HepG2 (cell line): Measurements from ENCODE around the gene FNDC3B. TPM values are rescaled to one million over a fixed set of nuclear protein-coding genes. Genes with fewer than 3 reads are reported as not detected.
A peak's percentile ranks its signal among the peaks of the same experiment; 100 is the strongest.

Source experiments
- HHEX ChIP-seq: IDR thresholded peaks from 2 replicates; pipeline ENCODE4 v1.6.1; 2016; ENCODE audit warnings: control low read depth
- NFRKB ChIP-seq: fragments of 450-650 bp; IDR thresholded peaks from 2 replicates; pipeline ENCODE4 v1.6.1; 2017
- NR2F1 ChIP-seq, 2 experiments: fragments of 450-650 bp in 1 of 2; formaldehyde crosslinking in 1 of 2; IDR thresholded peaks; 2 replicates each; pipeline versions ENCODE4 v1.5.0 to v1.6.1; 2016 to 2020; ENCODE audit warnings: mild to moderate bottlenecking in 1 of 2, missing compliant biosample characterization in 1 of 2, missing genetic modification reagents in 1 of 2, moderate library complexity in 1 of 2
- PATZ1 ChIP-seq: sonication (generic); formaldehyde crosslinking; IDR thresholded peaks from 2 replicates; pipeline ENCODE4 v1.4.0; 2020; ENCODE audit warnings: missing genetic modification reagents
- RBM22 ChIP-seq: fragments of 200-400 bp; formaldehyde crosslinking; optimal IDR thresholded peaks from 2 replicates; pipeline ENCODE3; 2017; ENCODE audit warnings: mild to moderate bottlenecking, low read length, moderate library complexity
- SPEN ChIP-seq: sonication (generic); formaldehyde crosslinking; IDR thresholded peaks from 2 replicates; pipeline ENCODE4 v1.5.1; 2020; ENCODE audit warnings: low read depth, mild to moderate bottlenecking, missing genetic modification reagents
- TFAP4 ChIP-seq: sonication (generic); IDR thresholded peaks from 2 replicates; pipeline ENCODE4 v1.6.1; 2016; ENCODE audit warnings: low read depth, borderline replicate concordance
- ZBTB43 ChIP-seq: sonication (generic); formaldehyde crosslinking; conservative IDR thresholded peaks from 2 replicates; pipeline ENCODE4 v1.4.0; 2020; ENCODE audit warnings: missing genetic modification reagents
- ZNF124 ChIP-seq: sonication (generic); formaldehyde crosslinking; IDR thresholded peaks from 2 replicates; pipeline ENCODE4 v1.4.0; 2020; ENCODE audit warnings: missing genetic modification reagents
- ZNF160 ChIP-seq: sonication (generic); formaldehyde crosslinking; IDR thresholded peaks from 2 replicates; pipeline ENCODE4 v1.8.0; 2022; ENCODE audit warnings: mild to moderate bottlenecking, inconsistent platforms, missing genetic modification reagents
- ZNF180 ChIP-seq: sonication (generic); formaldehyde crosslinking; IDR thresholded peaks from 2 replicates; pipeline ENCODE4 v1.4.0; 2020; ENCODE audit warnings: low read depth, missing genetic modification reagents, borderline replicate concordance
- ZNF296 ChIP-seq: sonication (generic); formaldehyde crosslinking; conservative IDR thresholded peaks from 2 replicates; pipeline ENCODE4 v1.5.0; 2020; ENCODE audit warnings: mild to moderate bottlenecking, missing genetic modification reagents
- ZNF33B ChIP-seq: sonication (generic); formaldehyde crosslinking; IDR thresholded peaks from 2 replicates; pipeline ENCODE4 v1.5.1; 2020; ENCODE audit warnings: mild to moderate bottlenecking, missing genetic modification reagents
- ZNF34 ChIP-seq: sonication (generic); formaldehyde crosslinking; IDR thresholded peaks from 2 replicates; pipeline ENCODE4 v1.4.0; 2020; ENCODE audit warnings: mild to moderate bottlenecking, missing genetic modification reagents, borderline replicate concordance
- ZNF431 ChIP-seq: sonication (generic); formaldehyde crosslinking; IDR thresholded peaks from 2 replicates; pipeline ENCODE4 v1.9.0; 2022; ENCODE audit warnings: missing genetic modification reagents, low read depth, mild to moderate bottlenecking, borderline replicate concordance
- ZNF550 ChIP-seq: sonication (generic); formaldehyde crosslinking; IDR thresholded peaks from 2 replicates; pipeline ENCODE4 v1.4.0; 2020; ENCODE audit warnings: mild to moderate bottlenecking, missing genetic modification reagents, borderline replicate concordance
- polyA plus RNA-seq, 8 experiments: library from polyadenylated mRNA; depleted of rRNA in 3 of 8; stranded (reverse) in 7 of 8; unstranded in 1 of 8; fragments of >200 nt; fragmentation: Illumina TruSeq in 4 of 8; extraction: Trizol in 4 of 8; gene quantifications; 2 replicates each; pipeline versions ENCODE4 v1.2.1 to v1.2.3, GENCODE V29; 2011 to 2016; ENCODE audit warnings: low read depth in 4 of 8, missing spikeins in 1 of 8, mixed read lengths in 1 of 8; ENCODE audit not compliant: insufficient read depth in 1 of 8
- total RNA-seq, 5 experiments: library from RNA; depleted of rRNA; stranded (reverse); fragments of >200 nt; fragmentation: Illumina TruSeq; extraction: Trizol; gene quantifications; 2 replicates each; pipeline ENCODE4 v1.2.3, GENCODE V29; 2016; ENCODE audit warnings: low read depth in 1 of 5

FNDC3B gene
- total and polyA plus RNA-seq, 2 of the 13 experiments (the other 11 are each of a cell fraction or from before 2014, with no cell fraction given) = 74.8 to 103 TPM

GRCh38 chr3:171994646-171995428 lies 44.5 kb upstream of the FNDC3B start (continued):
- TF ChIP-seq ZNF180 (no peak), NR2F1 (CRISPR knock-in tag; IDR thresholded peaks at IDR 0.05) (no peak), ZNF296 (CRISPR knock-in tag) (no peak), PATZ1 (no peak), SPEN (CRISPR knock-in tag) (no peak), ZNF33B (CRISPR knock-in tag) (no peak), ZNF34 (CRISPR knock-in tag) (no peak), NFRKB (no peak), ZNF124 (CRISPR knock-in tag) (no peak), ZNF550 (CRISPR knock-in tag) (no peak), HHEX (CRISPR knock-in tag) (no peak), ZNF431 (no peak), TFAP4 (peak; percentile 44), RBM22 (no peak), ZBTB43 (CRISPR knock-in tag) (no peak), ZNF160 (CRISPR knock-in tag) (no peak)
- TF ChIP-seq, all 625 proteins: peak for 6
